Lower leg skin (tissue), 4 donors: Measurements from ENCODE around the gene NTN4. TPM values are rescaled to one million over a fixed set of nuclear protein-coding genes. Genes with fewer than 3 reads are reported as not detected.

Experiments used
- DNase-seq, 2 donors: peaks; one replicate each; pipeline ENCODE4 v3.0.0-alpha.2; 2019; ENCODE audit warnings: low spot score in 2 of 2
- H3K4me3 ChIP-seq: fragments of 200-600 bp; sonication (generic); 2 replicates; pipeline ENCODE4 v1.5.1; 2017; ENCODE audit warnings: mild to moderate bottlenecking, low read depth; ENCODE audit not compliant: poor library complexity, severe bottlenecking
- POLR2A ChIP-seq, 2 donors: fragments of 450-650 bp; IDR thresholded peaks; one replicate each; pipeline ENCODE4 v1.6.1; 2016 to 2017; ENCODE audit warnings: antibody characterized with exemption in 2 of 2, mild to moderate bottlenecking in 1 of 2, moderate library complexity in 1 of 2
- WGBS, 2 donors: methylation state at CpG; one replicate each; pipeline ENCODE4 v1.1.5; 2018; 5-methylcytosine and 5-hydroxymethylcytosine counted together
- intact Hi-C: fragments of 100-400 bp; cut with DNase I; formaldehyde crosslinking; loops from one replicate; pipeline ENCODE4 v1.15.0; 2023; ENCODE audit warnings: low total_unique reads
- total RNA-seq, 4 donors: library from RNA; depleted of rRNA; stranded (reverse); fragments of >200 nt; gene quantifications; one replicate each; pipeline ENCODE4 v1.1.0, GENCODE V29; 2016
- TF ChIP-seq, protein P1 (sequence below), 3 donors: fragments of 450-650 bp; IDR thresholded peaks; one replicate each; pipeline ENCODE4 v1.5.1; 2016; ENCODE audit warnings: antibody characterized with exemption in 3 of 3, mild to moderate bottlenecking in 3 of 3, moderate library complexity in 2 of 3

NTN4 gene
- total RNA-seq, 4 donors from 2014 or later = 11.0 to 30.6 (median 16.8) TPM

DNA sequence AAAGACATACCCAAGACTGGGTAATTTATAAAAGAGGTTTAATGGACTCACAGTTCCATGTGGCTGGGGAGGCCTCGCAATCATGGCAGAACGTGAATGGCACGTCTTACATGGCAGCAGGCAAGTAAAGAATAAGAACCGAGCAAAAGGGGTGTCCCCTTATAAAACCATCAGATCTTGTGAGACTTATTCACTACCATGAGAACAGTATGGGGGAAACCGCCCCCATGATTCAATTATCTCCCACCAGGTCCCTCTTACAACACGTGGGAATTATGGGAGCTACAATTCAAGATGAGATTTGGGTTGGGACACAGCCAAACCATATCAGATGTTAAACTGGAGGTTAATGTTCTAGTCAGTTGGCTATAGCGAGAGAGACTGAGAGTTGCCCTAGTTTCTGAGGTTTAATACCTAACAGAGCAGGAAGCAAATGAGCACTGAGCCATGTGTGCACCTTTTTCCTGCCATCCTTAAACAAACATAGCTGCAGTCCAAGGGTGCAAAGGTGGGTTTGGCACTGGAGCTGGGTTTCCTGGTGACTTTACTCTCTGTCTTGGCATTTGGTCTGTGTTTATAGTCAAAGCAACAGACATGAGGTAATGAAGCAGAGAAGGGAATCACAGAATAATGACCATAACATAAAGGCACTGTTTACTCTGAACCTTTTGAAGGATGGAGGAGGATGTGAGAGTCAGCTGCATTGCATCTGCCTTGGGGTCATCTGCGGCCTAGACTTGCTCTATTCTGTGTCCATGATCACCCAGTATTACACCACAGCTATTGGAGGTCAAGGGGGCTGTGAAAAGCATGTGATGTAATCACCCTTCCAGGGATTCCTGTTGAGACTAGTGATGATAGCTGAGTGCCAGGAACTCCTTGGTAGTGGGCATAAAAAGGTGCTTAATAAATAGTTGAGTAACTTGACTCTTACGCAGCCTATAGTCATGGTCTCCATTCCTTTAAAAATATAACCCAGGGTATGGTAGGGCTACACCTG, 155.6 kb downstream of the NTN4 start:
- no peak overlapping the region for H3K4me3 ChIP-seq
- intact Hi-C loops = no loop called here
- 68 to 81% methylated on average over 9 of the region's 9 CpGs for WGBS, 2 donors
- TF ChIP-seq, protein P1, sequence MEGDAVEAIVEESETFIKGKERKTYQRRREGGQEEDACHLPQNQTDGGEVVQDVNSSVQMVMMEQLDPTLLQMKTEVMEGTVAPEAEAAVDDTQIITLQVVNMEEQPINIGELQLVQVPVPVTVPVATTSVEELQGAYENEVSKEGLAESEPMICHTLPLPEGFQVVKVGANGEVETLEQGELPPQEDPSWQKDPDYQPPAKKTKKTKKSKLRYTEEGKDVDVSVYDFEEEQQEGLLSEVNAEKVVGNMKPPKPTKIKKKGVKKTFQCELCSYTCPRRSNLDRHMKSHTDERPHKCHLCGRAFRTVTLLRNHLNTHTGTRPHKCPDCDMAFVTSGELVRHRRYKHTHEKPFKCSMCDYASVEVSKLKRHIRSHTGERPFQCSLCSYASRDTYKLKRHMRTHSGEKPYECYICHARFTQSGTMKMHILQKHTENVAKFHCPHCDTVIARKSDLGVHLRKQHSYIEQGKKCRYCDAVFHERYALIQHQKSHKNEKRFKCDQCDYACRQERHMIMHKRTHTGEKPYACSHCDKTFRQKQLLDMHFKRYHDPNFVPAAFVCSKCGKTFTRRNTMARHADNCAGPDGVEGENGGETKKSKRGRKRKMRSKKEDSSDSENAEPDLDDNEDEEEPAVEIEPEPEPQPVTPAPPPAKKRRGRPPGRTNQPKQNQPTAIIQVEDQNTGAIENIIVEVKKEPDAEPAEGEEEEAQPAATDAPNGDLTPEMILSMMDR (IDR thresholded peaks at IDR 0.05) = peak in 1 of 3 donors; percentile 17
- TF ChIP-seq POLR2A (IDR thresholded peaks at IDR 0.05) = no peak
- peak in 1 of 2 donors; percentile 69 for DNase-seq

DNA sequence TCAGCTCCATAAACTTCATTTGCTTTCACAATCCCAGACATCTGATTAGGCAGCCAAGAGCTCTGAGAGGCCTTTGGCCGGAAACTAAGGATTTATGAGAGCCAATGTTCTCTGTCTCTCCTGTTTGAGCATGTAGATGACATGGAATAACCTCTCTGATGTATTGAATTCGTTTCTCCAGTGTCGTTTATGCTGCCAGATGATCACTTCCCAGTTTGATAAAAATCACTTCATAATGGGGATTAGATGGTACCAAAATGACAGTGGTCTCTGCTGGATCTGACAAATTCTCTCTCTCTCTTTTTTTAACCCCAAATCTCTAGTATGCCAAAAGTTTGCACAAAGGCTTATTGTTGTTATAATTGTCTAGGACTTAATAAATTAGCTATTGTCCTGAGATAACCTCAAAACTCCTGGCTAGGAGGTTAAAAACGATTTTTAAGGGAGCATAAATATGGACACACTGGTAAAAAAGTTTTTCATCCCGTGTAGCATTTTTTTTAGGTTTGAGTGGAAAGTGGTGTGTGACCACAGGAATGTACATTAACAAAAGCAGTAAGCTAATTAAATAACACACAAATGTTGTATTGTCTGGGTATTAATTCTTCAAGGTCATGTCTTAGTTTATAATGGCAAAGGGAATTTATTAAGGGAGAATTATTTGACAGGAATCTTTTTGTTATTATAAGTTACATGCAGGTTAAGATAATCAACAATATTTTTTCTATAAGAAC, 156.7 kb downstream of the NTN4 start:
- no peak overlapping the region for H3K4me3 ChIP-seq
- WGBS, 2 donors = 12 to 17% methylated on average over 5 of the region's 5 CpGs
- TF ChIP-seq POLR2A (IDR thresholded peaks at IDR 0.05) = no peak
- TF ChIP-seq, protein P1 (IDR thresholded peaks at IDR 0.05) = no peak
- DNase-seq = peak in 1 of 2 donors; percentile 30
- intact Hi-C loops = no loop called here

DNA sequence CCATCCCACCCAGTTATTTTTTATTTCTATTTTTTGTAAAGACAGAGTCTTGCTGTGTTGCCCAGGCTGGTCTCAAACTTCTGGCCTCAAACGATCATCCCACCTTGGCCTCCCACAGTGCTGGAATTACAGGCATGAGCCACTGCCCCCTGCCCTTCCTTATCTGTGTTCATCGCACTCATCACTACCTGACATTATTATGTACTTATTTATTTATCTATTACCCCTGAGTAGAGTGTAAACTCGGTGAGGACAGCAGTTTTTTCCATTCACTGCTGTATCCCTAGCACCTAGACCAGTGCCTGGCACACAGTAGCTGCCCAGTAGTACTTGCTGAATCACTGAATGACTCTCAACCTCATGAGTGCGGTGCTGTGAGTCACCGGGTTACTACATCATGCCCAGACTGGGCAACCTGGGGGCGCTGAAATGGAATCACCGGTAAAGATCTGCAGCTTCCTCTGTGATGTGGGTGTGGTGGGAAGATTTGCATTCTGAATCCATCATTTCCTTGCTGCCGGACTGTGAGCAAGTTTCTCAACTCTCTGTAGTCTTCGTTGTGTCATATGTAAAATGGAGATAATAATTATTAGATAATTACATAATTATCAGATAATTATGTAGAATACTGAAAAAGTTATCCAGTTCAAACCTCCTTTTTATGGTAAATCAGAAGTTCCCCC, 157.4 kb downstream of the NTN4 start:
- no peak overlapping the region for H3K4me3 ChIP-seq
- intact Hi-C loops = no loop called here
- 37 to 48% methylated on average over 9 of the region's 9 CpGs for WGBS, 2 donors
- TF ChIP-seq POLR2A (IDR thresholded peaks at IDR 0.05) = no peak
- TF ChIP-seq, protein P1 (IDR thresholded peaks at IDR 0.05) = no peak
- peak; percentile 62 to 88 for DNase-seq

DNA sequence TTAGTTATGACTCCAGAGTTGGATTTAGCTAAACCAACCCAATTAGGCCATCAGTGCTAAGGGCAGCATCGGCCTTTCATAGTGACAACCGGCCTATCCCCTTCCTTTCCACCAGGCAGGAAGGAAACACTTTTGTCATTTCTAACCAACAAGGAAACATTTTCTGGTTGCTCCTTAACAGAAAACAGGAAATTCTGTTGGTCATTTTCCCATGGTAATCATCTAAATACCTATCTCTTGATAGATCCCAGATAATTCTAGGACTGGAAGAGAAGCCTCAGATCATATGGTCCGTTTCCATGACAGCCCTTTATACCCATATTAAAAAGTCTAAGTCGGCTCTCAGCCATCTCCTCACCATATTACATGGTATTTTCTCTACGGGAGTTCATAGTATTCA, 160.1 kb downstream of the NTN4 start:
- intact Hi-C loops = no loop called here
- H3K4me3 ChIP-seq = no peak overlapping the region
- no peak for DNase-seq
- 82 to 84% methylated on average over 5 of the region's 5 CpGs for WGBS, 2 donors
- TF ChIP-seq POLR2A (IDR thresholded peaks at IDR 0.05) = no peak
- TF ChIP-seq, protein P1 (IDR thresholded peaks at IDR 0.05) = no peak

DNA sequence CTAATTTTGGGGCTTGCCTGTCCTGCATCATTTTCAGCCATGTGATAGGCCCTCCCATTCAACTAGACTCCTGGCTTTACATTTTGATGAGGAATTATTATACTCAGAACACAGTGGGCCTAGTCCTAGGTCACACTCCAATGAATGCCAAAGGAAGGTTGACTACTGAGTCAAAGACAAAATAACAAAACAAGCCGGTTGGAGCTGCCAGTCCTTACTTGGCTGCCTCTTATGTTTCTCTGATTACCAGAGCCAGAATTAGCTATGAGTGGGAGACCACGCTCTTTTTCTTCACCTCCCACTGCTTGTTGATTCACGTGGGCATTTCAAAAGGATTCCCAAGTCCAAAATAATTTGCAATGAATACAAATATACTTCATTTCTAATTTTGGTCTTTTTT, 161.2 kb downstream of the NTN4 start:
- TF ChIP-seq, protein P1 (IDR thresholded peaks at IDR 0.05) = no peak
- no peak for TF ChIP-seq POLR2A (IDR thresholded peaks at IDR 0.05)
- intact Hi-C loops = loop anchor here (10.0 kb wide), 1 partner anchor 185 kb away; no protein-coding TSS in a partner anchor
- DNase-seq = peak in 1 of 2 donors; percentile 25
- 62 to 67% methylated on average over 3 of the region's 3 CpGs for WGBS, 2 donors
- H3K4me3 ChIP-seq = no peak overlapping the region
